IMR-90 (cell line): ENCODE results near the gene TAL2. TPM values are rescaled to one million over a fixed set of nuclear protein-coding genes. Genes with fewer than 3 reads are reported as not detected.

Experiments
- ATAC-seq: fragments of 200-7000 bp; cut with Tn5 transposase; 2 replicates; pipeline ENCODE4 v1.9.1; 2020; ENCODE audit warnings: low read depth, mild to moderate bottlenecking, moderate library complexity
- BruUV-seq: library from RNA; stranded (reverse); fragments of 400-500 nt; replicated peaks from 2 replicates; lab custom pipeline; 2021; lab: Mats Ljungman, UMichigan
- CTCF ChIA-PET: fragments of 300-600 bp; formaldehyde crosslinking; extraction: SDS; loops from one replicate; lab custom pipeline; 2021; ENCODE audit warnings: antibody characterized with exemption; lab: Yijun Ruan, JAX
- POLR2A ChIA-PET: fragments of 300-600 bp; sonication (Branson Sonifier 250); formaldehyde crosslinking; loops from one replicate; lab custom pipeline; 2022; ENCODE audit warnings: antibody characterized with exemption; ENCODE audit not compliant: unreplicated experiment; lab: Charles Lee
- DNase-seq: peaks from one replicate; pipeline ENCODE4 v3.0.0; 2013
- H2AFZ ChIP-seq: replicated peaks from 2 replicates; pipeline ENCODE3; 2013; ENCODE audit warnings: low read length, mild to moderate bottlenecking; ENCODE audit not compliant: poor library complexity
- H2AK5ac ChIP-seq: 2 replicates; pipeline ENCODE4 v1.6.1; 2013; ENCODE audit warnings: low read depth, low read length, inconsistent platforms
- H2AK9ac ChIP-seq: replicated peaks from 2 replicates; pipeline ENCODE3; 2013; ENCODE audit warnings: mild to moderate bottlenecking, low read depth, low read length, moderate library complexity; ENCODE audit not compliant: poor library complexity
- H2BK120ac ChIP-seq: 2 replicates; pipeline ENCODE4 v1.6.1; 2013; ENCODE audit warnings: low read depth, low read length, inconsistent platforms
- H2BK15ac ChIP-seq: 3 replicates; pipeline ENCODE4 v1.6.1; 2013; ENCODE audit warnings: low read depth, low read length, inconsistent platforms
- H2BK20ac ChIP-seq: 2 replicates; pipeline ENCODE4 v1.6.1; 2013; ENCODE audit warnings: low read depth, mild to moderate bottlenecking, inconsistent platforms, low read length, moderate library complexity
- H2BK5ac ChIP-seq: 2 replicates; pipeline ENCODE4 v1.6.1; 2013; ENCODE audit warnings: mild to moderate bottlenecking, low read depth, low read length, inconsistent platforms; ENCODE audit not compliant: poor library complexity, severe bottlenecking
- H3K14ac ChIP-seq: replicated peaks from 2 replicates; pipeline ENCODE4 v1.6.1; 2013; ENCODE audit warnings: low read depth, low read length, inconsistent platforms
- H3K18ac ChIP-seq: 2 replicates; pipeline ENCODE4 v1.6.1; 2013; ENCODE audit warnings: low read depth, low read length, control low read depth
- H3K23ac ChIP-seq: 2 replicates; pipeline ENCODE4 v1.6.1; 2013; ENCODE audit warnings: low read depth, low read length, inconsistent platforms
- H3K27ac ChIP-seq: 2 replicates; pipeline ENCODE4 v1.5.1; 2013; ENCODE audit warnings: mild to moderate bottlenecking, control low read depth, low read length; ENCODE audit not compliant: insufficient read depth
- H3K27me3 ChIP-seq: 2 replicates; pipeline ENCODE4 v1.6.1; 2013; ENCODE audit warnings: low read length; ENCODE audit not compliant: control insufficient read depth, insufficient read depth
- H3K36me3 ChIP-seq: 2 replicates; pipeline ENCODE4 v1.6.1; 2013; ENCODE audit warnings: low read length, mixed read lengths; ENCODE audit not compliant: control insufficient read depth, insufficient read depth
- H3K4ac ChIP-seq: 2 replicates; pipeline ENCODE4 v1.6.1; 2013; ENCODE audit warnings: low read depth, low read length, inconsistent platforms
- H3K4me1 ChIP-seq: 2 replicates; pipeline ENCODE4 v1.6.1; 2013; ENCODE audit warnings: low read length, mixed read lengths; ENCODE audit not compliant: control insufficient read depth, insufficient read depth
- H3K4me2 ChIP-seq: 2 replicates; pipeline ENCODE4 v1.6.1; 2013; ENCODE audit warnings: low read depth, mild to moderate bottlenecking, control low read depth, low read length, moderate library complexity
- H3K4me3 ChIP-seq: 2 replicates; pipeline ENCODE4 v1.5.1; 2013; ENCODE audit warnings: low read depth, mild to moderate bottlenecking, control low read depth, low read length, moderate library complexity; ENCODE audit not compliant: insufficient read depth
- H3K56ac ChIP-seq: 2 replicates; pipeline ENCODE4 v1.6.1; 2013; ENCODE audit warnings: low read length, inconsistent platforms; ENCODE audit not compliant: insufficient read depth; ENCODE audit errors: extremely low read depth
- H3K79me1 ChIP-seq, 2 experiments: 2 replicates each; pipeline ENCODE4 v1.6.1; 2013; ENCODE audit warnings: low read length in 2 of 2, inconsistent platforms in 1 of 2, low read depth in 1 of 2
- H3K9ac ChIP-seq: 2 replicates; pipeline ENCODE4 v1.6.1; 2013; ENCODE audit warnings: low read depth, low read length, control low read depth
- H3K9me1 ChIP-seq: 2 replicates; pipeline ENCODE4 v1.6.1; 2013; ENCODE audit warnings: low read length, inconsistent platforms; ENCODE audit not compliant: insufficient read depth
- H3K9me3 ChIP-seq: 2 replicates; pipeline ENCODE4 v1.6.1; 2013; ENCODE audit warnings: low read length; ENCODE audit not compliant: control insufficient read depth, insufficient read depth
- H4K20me1 ChIP-seq: 2 replicates; pipeline ENCODE4 v1.6.1; 2013; ENCODE audit warnings: low read length, inconsistent platforms; ENCODE audit not compliant: insufficient read depth
- H4K5ac ChIP-seq: 2 replicates; pipeline ENCODE4 v1.6.1; 2013; ENCODE audit warnings: mild to moderate bottlenecking, low read depth, low read length, control low read depth
- H4K8ac ChIP-seq, 2 experiments: 2 replicates each; pipeline ENCODE4 v1.6.1; 2013; ENCODE audit warnings: low read depth in 2 of 2, low read length in 2 of 2, control low read depth in 1 of 2, inconsistent platforms in 1 of 2
- H4K91ac ChIP-seq: 2 replicates; pipeline ENCODE4 v1.6.1; 2013; ENCODE audit warnings: low read depth, low read length, inconsistent platforms; ENCODE audit not compliant: insufficient read depth
- CEBPB ChIP-seq: IDR thresholded peaks from 2 replicates; pipeline ENCODE4 v1.6.1; 2012; ENCODE audit warnings: low read depth, low read length, improper control_type of control experiment
- FOS ChIP-seq: fragments of 150-350 bp; IDR thresholded peaks from 2 replicates; pipeline ENCODE4 v1.6.1; 2016; ENCODE audit warnings: low read depth, low read length
- MAFK ChIP-seq: IDR thresholded peaks from 2 replicates; pipeline ENCODE4 v1.6.1; 2012; ENCODE audit warnings: low read depth, low read length, improper control_type of control experiment
- NFE2L2 ChIP-seq: fragments of 150-350 bp; IDR thresholded peaks from 2 replicates; pipeline ENCODE4 v1.6.1; 2016; ENCODE audit warnings: low read depth, mild to moderate bottlenecking, low read length
- RAD21 ChIP-seq: IDR thresholded peaks from 2 replicates; pipeline ENCODE4 v1.6.1; 2012; ENCODE audit warnings: low read length, improper control_type of control experiment
- RFX5 ChIP-seq: IDR thresholded peaks from 2 replicates; pipeline ENCODE4 v1.8.0; 2012; ENCODE audit warnings: low read depth, mild to moderate bottlenecking, low read length, moderate library complexity
- WGBS, 2 experiments: methylation state at CpG; one replicate each; pipeline versions ENCODE4 v1.1.5 to v1.1.7; 2013; ENCODE audit warnings: missing lambda C conversion rate in 2 of 2; ENCODE audit not compliant: insufficient read length in 1 of 2; ENCODE audit errors: extremely low coverage in 2 of 2; 5-methylcytosine and 5-hydroxymethylcytosine counted together
- dilution Hi-C: fragments of 300-500 bp; cut with HindIII; formaldehyde crosslinking; loops from one replicate; pipeline ENCODE4 v1.14.3; 2018; ENCODE audit warnings: low sequenced_read_pairs; ENCODE audit not compliant: unreplicated experiment
- in situ Hi-C: fragments of 300-500 bp; cut with MboI; formaldehyde crosslinking; loops from 3 replicates; pipeline ENCODE4 v1.14.3; 2019; ENCODE audit warnings: low sequenced_read_pairs, inconsistent platforms, mixed read lengths
- intact Hi-C: fragments of 100-400 bp; cut with micrococcal nuclease; formaldehyde crosslinking; loops from 2 replicates; pipeline ENCODE4 v1.10.0; 2022
- polyA plus RNA-seq, 3 experiments: library from polyadenylated mRNA; depleted of rRNA; stranded (reverse); fragments of >200 nt; gene quantifications; 2 replicates each; pipeline ENCODE4 v1.2.3, GENCODE V29; 2012; ENCODE audit warnings: low replicate concordance in 1 of 3
- total RNA-seq: library from RNA; depleted of rRNA; stranded (reverse); fragments of >200 nt; gene quantifications from 2 replicates; pipeline ENCODE4 v1.2.3, GENCODE V29; 2012
- TF ChIP-seq, protein P1 (sequence below): fragments of 150-350 bp; IDR thresholded peaks from 2 replicates; pipeline ENCODE4 v1.6.1; 2016; ENCODE audit warnings: low read depth, mild to moderate bottlenecking, low read length, moderate library complexity, borderline replicate concordance

The TAL2 gene
- total and polyA plus RNA-seq, 2 of the 4 experiments (the other 2 are of a cell fraction), result 0.26 TPM; not detected in 1

DNA sequence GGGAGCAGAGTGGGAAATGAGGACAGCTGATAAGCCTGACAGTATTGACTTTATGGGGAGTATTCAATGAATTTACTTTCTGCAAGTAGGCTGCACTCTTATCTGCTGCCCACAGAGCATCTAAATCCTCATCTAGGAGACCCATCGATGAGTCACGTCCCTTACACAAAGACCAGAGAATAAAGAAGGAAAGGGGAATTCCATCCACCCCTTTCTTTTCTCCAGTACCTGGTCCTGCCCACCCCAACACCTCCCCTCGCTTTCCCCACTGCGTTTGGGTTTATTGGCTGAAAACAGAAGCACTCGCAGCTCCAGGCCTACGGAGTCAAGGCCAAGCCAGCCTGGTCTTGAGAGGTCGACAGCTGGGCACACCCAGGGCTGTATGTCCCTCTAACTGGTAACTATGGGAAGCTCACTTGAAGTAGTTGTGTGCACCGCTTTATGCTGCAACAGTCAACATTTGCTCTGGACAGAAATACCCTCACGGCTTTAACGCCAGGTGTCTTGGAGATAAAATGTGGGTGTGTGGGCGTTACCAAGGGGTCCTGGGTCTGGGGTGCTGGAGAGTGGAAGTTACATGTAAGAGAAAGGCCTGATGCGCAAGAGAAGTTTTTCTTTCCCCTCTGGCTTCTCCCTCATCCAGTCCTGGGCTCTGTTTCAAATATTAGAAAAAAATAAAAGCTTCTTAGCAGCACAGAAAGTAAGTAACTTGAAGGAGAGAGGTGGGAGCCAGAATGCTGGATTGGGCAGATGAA, 14.5 kb upstream of the TAL2 start:
- Histone ChIP-seq H3K23ac (no peak overlapping the region), H4K8ac (no peak overlapping the region), H4K5ac (no peak overlapping the region), H4K20me1 (no peaks in the 10 kb centered on the region), H3K27ac (no peak overlapping the region), H3K4me3 (no peak overlapping the region), H3K9me1 (no peaks in the 10 kb centered on the region), H3K56ac (no peak overlapping the region), H2BK15ac (no peak overlapping the region), H3K36me3 (no peaks in the 10 kb centered on the region), H3K9ac (no peak overlapping the region), H2AK9ac (no peak overlapping the region), H3K4me1 (no peaks in the 10 kb centered on the region), H2AK5ac (no peak overlapping the region), H2BK20ac (no peak overlapping the region), H3K18ac (no peak overlapping the region), H2BK5ac (no peak overlapping the region), H3K4ac (no peak overlapping the region), H3K79me1 (no peaks in the 10 kb centered on the region), H4K91ac (no peak overlapping the region), H3K27me3 (peaks cover 4% of the 10 kb centered on the region; the same call in 1 of the 2 replicates), H3K14ac (no peak overlapping the region), H3K9me3 (no peaks in the 10 kb centered on the region), H3K4me2 (no peak overlapping the region), H2AFZ (no peak overlapping the region), H2BK120ac (no peak overlapping the region)
- in situ Hi-C loops (no loop called here), intact Hi-C loops (no loop called here), dilution Hi-C loops (no loop called here)
- no TSS peak for BruUV-seq
- ATAC-seq (no peak), DNase-seq (peak; percentile 16)
- ChIA-PET CTCF (interaction anchor here (1.2 kb wide), 1 partner anchor 10 kb away, joined by 5 read pairs; no protein-coding TSS in a partner anchor), POLR2A (no interaction called here)
- TF ChIP-seq, protein P1, sequence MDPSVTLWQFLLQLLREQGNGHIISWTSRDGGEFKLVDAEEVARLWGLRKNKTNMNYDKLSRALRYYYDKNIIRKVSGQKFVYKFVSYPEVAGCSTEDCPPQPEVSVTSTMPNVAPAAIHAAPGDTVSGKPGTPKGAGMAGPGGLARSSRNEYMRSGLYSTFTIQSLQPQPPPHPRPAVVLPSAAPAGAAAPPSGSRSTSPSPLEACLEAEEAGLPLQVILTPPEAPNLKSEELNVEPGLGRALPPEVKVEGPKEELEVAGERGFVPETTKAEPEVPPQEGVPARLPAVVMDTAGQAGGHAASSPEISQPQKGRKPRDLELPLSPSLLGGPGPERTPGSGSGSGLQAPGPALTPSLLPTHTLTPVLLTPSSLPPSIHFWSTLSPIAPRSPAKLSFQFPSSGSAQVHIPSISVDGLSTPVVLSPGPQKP, result no peak
- TF ChIP-seq CEBPB (no peak), RAD21 (no peak), FOS (no peak), NFE2L2 (no peak), MAFK (no peak), RFX5 (no peak)
- 83% methylated on average over 2 of the region's 12 CpGs; no CpG with 5 or more reads in 1 of the 2 experiments for WGBS, 2 experiments
